MM.1S (cell line): ENCODE measurements around the gene PPP2CA.

ENCODE experiments used
- CTCF ChIP-seq: fragments of 300-600 bp; sonication (generic); IDR thresholded peaks from 2 replicates; pipeline ENCODE4 v1.5.1; 2016; ENCODE audit warnings: antibody characterized with exemption, low read length, mixed read lengths
- EZH2 ChIP-seq: fragments of 300-600 bp; sonication (generic); optimal IDR thresholded peaks from 2 replicates; pipeline ENCODE3; 2017; ENCODE audit warnings: low read depth, mild to moderate bottlenecking, antibody characterized with exemption, low read length, mixed read lengths
- EZH2phosphoT487 ChIP-seq: fragments of 300-600 bp; sonication (generic); IDR thresholded peaks from 2 replicates; pipeline ENCODE4 v1.6.1; 2018; ENCODE audit warnings: antibody characterized with exemption, low read length

GRCh38 chr5:134252671-134253070 lies 26.8 kb upstream of the PPP2CA start:
- TF ChIP-seq EZH2phosphoT487 (no peak), CTCF (no peak), EZH2 (no peak)
